ENCODE results near the gene GRN. TPM values are rescaled to one million over a fixed set of nuclear protein-coding genes. Genes with fewer than 3 reads are reported as not detected.

Gene GRN
- total and polyA plus RNA-seq, 2 donors (not counting 3 experiments of a cell fraction or from before 2014, with no cell fraction given): 343 to 1,034 TPM

- intact Hi-C loops (cut with micrococcal nuclease): no loop called here
- H3K27ac ChIP-seq (ENCODE audit: insufficient read depth, low read depth, low read length): no peak overlapping the region
- CTCF ChIA-PET: interaction anchor here (0.7 to 2.5 kb wide), 5 partner anchors 13 to 144 kb away, joined by 3 to 17 read pairs (median 5); partner anchors contain the start of gene FAM171A2
Measured at GRCh38 chr17:44348234-44348987, 3.3 kb downstream of the GRN start.

GRCh38 chr17:44348988-44349364 lies 3.9 kb downstream of the GRN start:
- POLR2A ChIA-PET: interaction anchor here (0.6 kb wide), 1 partner anchor 14 kb away, joined by 3 read pairs; no protein-coding TSS in a partner anchor
- no peak for FAIRE-seq
- H3K9me3 ChIP-seq (replicated peaks; ENCODE audit: control insufficient read depth, insufficient read depth, low read length): no peaks in the 10 kb centered on the region
- intact Hi-C loops (cut with micrococcal nuclease) (no loop called here), dilution Hi-C loops (cut with MboI; ENCODE audit: extremely low pct_ligation_motif_present, low sequenced_read_pairs) (no loop called here)
- no peaks in the 10 kb centered on the region for H3K4me1 ChIP-seq (ENCODE audit: control insufficient read depth, extremely low read depth, insufficient read depth, low read length)
- H3K9me1 ChIP-seq (replicated peaks; ENCODE audit: control insufficient read depth, extremely low read depth, insufficient read depth, low read length): no peaks in the 10 kb centered on the region
- BruUV-seq (replicated peaks): no TSS peak
- DNase-seq (ENCODE audit: low read depth, low spot score): no peak
- no peak overlapping the region for H3K4me2 ChIP-seq (ENCODE audit: insufficient read depth, low read length)
- H3K4me3 ChIP-seq (replicated peaks in 1 of 3; ENCODE audit: insufficient read depth in 1 of 3, low read depth in 1 of 3, low read length in 3 of 3): no peak overlapping the region
- peaks cover 6 to 41% of the 10 kb centered on the region in 2 experiments for H3K36me3 ChIP-seq (ENCODE audit: control insufficient read depth in 2 of 2, extremely low read depth in 1 of 2, insufficient read depth in 2 of 2, low read length in 2 of 2)
- H3K9ac ChIP-seq (replicated peaks; ENCODE audit: extremely low read depth, insufficient read depth, low read length): no peak overlapping the region
- H3K27me3 ChIP-seq (ENCODE audit: control insufficient read depth in 2 of 2, insufficient read depth in 2 of 2, low read length in 2 of 2): no peaks in the 10 kb centered on the region
- H3K27ac ChIP-seq (ENCODE audit: insufficient read depth, low read depth, low read length): no peak overlapping the region
- H4K20me1 ChIP-seq (replicated peaks; ENCODE audit: control insufficient read depth, extremely low read depth, insufficient read depth, low read length): no peaks in the 10 kb centered on the region
- TF ChIP-seq MYC (IDR thresholded peaks at IDR 0.05; ENCODE audit: low read depth, low read length) (no peak), JUN (IDR thresholded peaks at IDR 0.05; ENCODE audit: borderline replicate concordance, insufficient read depth, insufficient read length, low read depth) (no peak), POLR2A (IDR thresholded peaks at IDR 0.05; ENCODE audit: low read depth, low read length) (no peak), MAX (IDR thresholded peaks at IDR 0.05; ENCODE audit: insufficient read depth, insufficient read length) (no peak), GATA2 (IDR thresholded peaks at IDR 0.05; ENCODE audit: insufficient read depth, insufficient read length, low read depth, low read length) (no peak), POLR2AphosphoS5 (IDR thresholded peaks at IDR 0.05; ENCODE audit: insufficient read depth, low read depth, low read length) (no peak), FOS (IDR thresholded peaks at IDR 0.05; ENCODE audit: borderline replicate concordance, insufficient read depth, low read length) (no peak), EZH2 (IDR thresholded peaks at IDR 0.05; ENCODE audit: borderline replicate concordance, low read depth, low read length, severe bottlenecking) (no peak), CTCF (IDR thresholded peaks at IDR 0.05; ENCODE audit: extremely low read depth in 1 of 2, insufficient read depth in 1 of 2, low read depth in 1 of 2, low read length in 2 of 2) (no peak)
- CTCF ChIA-PET: interaction anchor here (0.7 to 3.5 kb wide), 6 partner anchors 14 to 174 kb away, joined by 3 to 39 read pairs (median 12); partner anchors contain the start of gene FAM171A2
- peaks cover 2% of the 10 kb centered on the region for H3K79me2 ChIP-seq (ENCODE audit: control insufficient read depth, insufficient read depth, low read length)
- no peak overlapping the region for H2AFZ ChIP-seq (ENCODE audit: low read depth, low read length)

More at GRCh38 chr17:44348234-44348987, 3.3 kb downstream of the GRN start:
- peaks cover 6 to 41% of the 10 kb centered on the region in 2 experiments for H3K36me3 ChIP-seq (ENCODE audit: control insufficient read depth in 2 of 2, extremely low read depth in 1 of 2, insufficient read depth in 2 of 2, low read length in 2 of 2)
- no peaks in the 10 kb centered on the region for H3K9me3 ChIP-seq (replicated peaks; ENCODE audit: control insufficient read depth, insufficient read depth, low read length)
- POLR2A ChIA-PET: no interaction called here
- H3K27me3 ChIP-seq (ENCODE audit: control insufficient read depth in 2 of 2, insufficient read depth in 2 of 2, low read length in 2 of 2): no peaks in the 10 kb centered on the region
- H3K79me2 ChIP-seq (ENCODE audit: control insufficient read depth, insufficient read depth, low read length): peaks cover 2% of the 10 kb centered on the region
- H2AFZ ChIP-seq (ENCODE audit: low read depth, low read length): no peak overlapping the region
- H3K4me2 ChIP-seq (ENCODE audit: insufficient read depth, low read length): no peak overlapping the region
- FAIRE-seq (peak; percentile 78), DNase-seq (ENCODE audit: low read depth, low spot score) (no peak)
- no peaks in the 10 kb centered on the region for H3K4me1 ChIP-seq (ENCODE audit: control insufficient read depth, extremely low read depth, insufficient read depth, low read length)
- TF ChIP-seq FOS (IDR thresholded peaks at IDR 0.05; ENCODE audit: borderline replicate concordance, insufficient read depth, low read length): peak; percentile 44
- no peak for TF ChIP-seq EZH2 (IDR thresholded peaks at IDR 0.05; ENCODE audit: borderline replicate concordance, low read depth, low read length, severe bottlenecking)
- TF ChIP-seq GATA2 (IDR thresholded peaks at IDR 0.05; ENCODE audit: insufficient read depth, insufficient read length, low read depth, low read length): no peak
- peak; percentile 62 for TF ChIP-seq MAX (IDR thresholded peaks at IDR 0.05; ENCODE audit: insufficient read depth, insufficient read length)
- no peak for TF ChIP-seq MYC (IDR thresholded peaks at IDR 0.05; ENCODE audit: low read depth, low read length)
- no TSS peak for BruUV-seq (replicated peaks)
- H3K9me1 ChIP-seq (replicated peaks; ENCODE audit: control insufficient read depth, extremely low read depth, insufficient read depth, low read length): no peaks in the 10 kb centered on the region
- H4K20me1 ChIP-seq (replicated peaks; ENCODE audit: control insufficient read depth, extremely low read depth, insufficient read depth, low read length): no peaks in the 10 kb centered on the region
- H3K4me3 ChIP-seq (replicated peaks in 1 of 3; ENCODE audit: insufficient read depth in 1 of 3, low read depth in 1 of 3, low read length in 3 of 3): no peak overlapping the region
- dilution Hi-C loops (cut with MboI; ENCODE audit: extremely low pct_ligation_motif_present, low sequenced_read_pairs): no loop called here
- H3K9ac ChIP-seq (replicated peaks; ENCODE audit: extremely low read depth, insufficient read depth, low read length): no peak overlapping the region

Data from endothelial cell of umbilical vein (primary cell).